Measurements from ENCODE around the gene TBC1D20.
"Not testable (repeated sequence)": the region's sequence is repeated elsewhere in the genome, so short reads cannot be mapped to it uniquely, and the experiment has no call there.

The TBC1D20 gene

GRCh38 chr20:396619-397431 is 65.5 kb downstream of the TBC1D20 start:
- H3K4me1 Mint-ChIP-seq, result peaks cover 3% of the 10 kb centered on the region
- no peak overlapping the region for H3K27ac Mint-ChIP-seq
- H3K36me3 Mint-ChIP-seq (ENCODE audit: low read depth), result peaks cover 36% of the 10 kb centered on the region
- H3K4me3 Mint-ChIP-seq, result no peak overlapping the region
- no peaks in the 10 kb centered on the region for H3K27me3 Mint-ChIP-seq
- no peak for DNase-seq
- ATAC-seq, result no peak
- no peaks in the 10 kb centered on the region for H3K9me3 Mint-ChIP-seq

DNA sequence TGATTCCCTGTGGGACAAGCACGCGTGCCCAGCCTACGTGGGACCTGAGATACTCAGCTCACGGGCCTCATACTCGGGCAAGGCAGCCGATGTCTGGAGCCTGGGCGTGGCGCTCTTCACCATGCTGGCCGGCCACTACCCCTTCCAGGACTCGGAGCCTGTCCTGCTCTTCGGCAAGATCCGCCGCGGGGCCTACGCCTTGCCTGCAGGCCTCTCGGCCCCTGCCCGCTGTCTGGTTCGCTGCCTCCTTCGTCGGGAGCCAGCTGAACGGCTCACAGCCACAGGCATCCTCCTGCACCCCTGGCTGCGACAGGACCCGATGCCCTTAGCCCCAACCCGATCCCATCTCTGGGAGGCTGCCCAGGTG is 66.1 kb downstream of the TBC1D20 start:
- Mint-ChIP-seq H3K36me3 (ENCODE audit: low read depth) (peaks cover 42% of the 10 kb centered on the region), H3K27me3 (no peaks in the 10 kb centered on the region), H3K9me3 (no peaks in the 10 kb centered on the region), H3K4me3 (no peak overlapping the region), H3K4me1 (no peaks in the 10 kb centered on the region), H3K27ac (no peak overlapping the region)
- no peak for DNase-seq
- ATAC-seq, result peak; percentile 13

DNA sequence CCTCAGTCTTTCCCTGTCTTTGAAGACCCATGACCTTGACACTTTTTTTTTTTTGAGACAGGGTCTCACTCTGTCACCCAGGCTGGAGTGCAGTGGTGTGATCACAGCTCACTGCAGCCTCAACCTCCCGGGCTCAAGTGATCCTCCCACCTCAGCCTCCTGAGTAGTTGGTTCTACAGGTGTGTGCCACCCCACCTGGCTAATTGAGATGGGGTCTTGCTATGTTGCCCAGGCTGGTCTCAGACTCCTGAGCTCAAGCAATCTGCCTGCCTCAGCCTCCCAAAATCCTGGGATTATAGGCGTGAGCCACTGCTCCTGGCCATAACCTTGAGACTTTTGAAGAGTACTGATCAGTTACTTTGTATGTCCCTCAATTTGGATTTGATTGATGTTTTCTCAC is 69.0 kb downstream of the TBC1D20 start:
- H3K27ac Mint-ChIP-seq, H3K27me3 Mint-ChIP-seq, H3K4me3 Mint-ChIP-seq, ATAC-seq, DNase-seq, H3K9me3 Mint-ChIP-seq, H3K4me1 Mint-ChIP-seq: not testable (repeated sequence)
- peaks cover 60% of the 10 kb centered on the region for H3K36me3 Mint-ChIP-seq (ENCODE audit: low read depth)

GRCh38 chr20:391041-391711 is 71.2 kb downstream of the TBC1D20 start:
- no peak for ATAC-seq
- H3K27me3 Mint-ChIP-seq, result no peaks in the 10 kb centered on the region
- no peak for DNase-seq
- no peak overlapping the region for H3K4me3 Mint-ChIP-seq
- no peaks in the 10 kb centered on the region for H3K9me3 Mint-ChIP-seq
- H3K27ac Mint-ChIP-seq, result no peak overlapping the region
- peaks cover 56% of the 10 kb centered on the region for H3K36me3 Mint-ChIP-seq (ENCODE audit: low read depth)
- H3K4me1 Mint-ChIP-seq, result no peaks in the 10 kb centered on the region

DNA sequence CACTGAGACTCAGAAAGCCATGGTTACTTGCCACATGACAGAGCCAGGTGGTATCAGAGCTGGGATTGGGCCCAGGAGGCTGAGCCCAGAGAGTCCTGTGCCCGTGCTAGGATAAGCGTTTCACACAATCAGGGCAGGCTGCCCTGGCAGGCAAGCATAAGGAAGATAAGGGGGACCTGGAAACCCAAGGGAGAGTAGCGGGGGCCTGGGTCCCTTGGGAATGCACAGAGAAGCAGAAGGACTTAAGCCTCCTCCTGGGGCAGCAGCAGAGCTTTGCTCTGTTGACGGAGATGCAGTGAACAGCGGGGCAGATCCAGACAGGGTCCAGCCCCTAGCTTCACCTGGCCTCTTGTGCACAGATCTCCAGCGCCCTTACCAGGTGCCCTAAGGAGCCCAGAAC is 73.1 kb downstream of the TBC1D20 start:
- H3K4me1 Mint-ChIP-seq, result peaks cover 3% of the 10 kb centered on the region
- no peak overlapping the region for H3K4me3 Mint-ChIP-seq
- H3K9me3 Mint-ChIP-seq, result no peaks in the 10 kb centered on the region
- no peak overlapping the region for H3K27ac Mint-ChIP-seq
- no peak for ATAC-seq
- H3K36me3 Mint-ChIP-seq (ENCODE audit: low read depth), result peaks cover 55% of the 10 kb centered on the region
- no peaks in the 10 kb centered on the region for H3K27me3 Mint-ChIP-seq
- no peak for DNase-seq

GRCh38 chr20:388034-388994 is 74.0 kb downstream of the TBC1D20 start:
- no peak for ATAC-seq
- Mint-ChIP-seq H3K9me3 (no peaks in the 10 kb centered on the region), H3K4me1 (peaks cover 8% of the 10 kb centered on the region), H3K27ac (no peak overlapping the region), H3K4me3 (no peak overlapping the region), H3K36me3 (ENCODE audit: low read depth) (peaks cover 52% of the 10 kb centered on the region), H3K27me3 (no peaks in the 10 kb centered on the region)
- DNase-seq, result no peak

DNA sequence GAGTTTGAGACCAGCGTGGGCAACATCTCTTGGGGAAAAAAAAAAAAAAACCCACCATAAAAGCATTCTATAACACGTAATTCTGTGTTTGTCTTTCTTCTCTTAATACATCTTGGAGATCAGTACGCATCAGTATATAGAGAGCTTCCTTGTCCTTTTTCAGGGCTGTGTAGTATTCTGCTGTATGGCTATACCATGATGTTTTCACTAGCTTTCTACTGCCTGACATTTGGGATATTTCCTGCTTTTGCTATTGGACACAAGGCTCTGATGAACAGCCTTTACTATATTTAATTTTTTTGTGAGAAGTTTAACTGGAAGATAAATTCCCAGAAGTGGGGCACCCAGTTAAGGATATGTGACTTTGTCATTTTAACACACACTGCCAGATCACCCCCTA is 74.8 kb downstream of the TBC1D20 start:
- ATAC-seq, result no peak
- no peak overlapping the region for H3K27ac Mint-ChIP-seq
- H3K36me3 Mint-ChIP-seq (ENCODE audit: low read depth), result peaks cover 45% of the 10 kb centered on the region
- H3K4me3 Mint-ChIP-seq, result no peak overlapping the region
- H3K4me1 Mint-ChIP-seq, result peaks cover 13% of the 10 kb centered on the region
- no peaks in the 10 kb centered on the region for H3K27me3 Mint-ChIP-seq
- H3K9me3 Mint-ChIP-seq, result no peaks in the 10 kb centered on the region
- DNase-seq, result no peak

GRCh38 chr20:386634-387033 is 75.7 kb downstream of the TBC1D20 start:
- H3K27ac Mint-ChIP-seq, ATAC-seq, DNase-seq, H3K4me3 Mint-ChIP-seq, H3K27me3 Mint-ChIP-seq, H3K9me3 Mint-ChIP-seq: not testable (repeated sequence)
- H3K4me1 Mint-ChIP-seq, result peaks cover 15% of the 10 kb centered on the region
- H3K36me3 Mint-ChIP-seq (ENCODE audit: low read depth), result peaks cover 41% of the 10 kb centered on the region

All from activated naive CD8-positive, alpha-beta T cell treated with anti-CD3 and anti-CD28 coated beads, Interleukin-2, amount 50 U/mL, for 24 hours (primary cell).